ENCODE results near the gene ZP3.
"Not testable (repeated sequence)": the region's sequence is repeated elsewhere in the genome, so short reads cannot be mapped to it uniquely, and the experiment has no call there.

The ZP3 gene

DNA sequence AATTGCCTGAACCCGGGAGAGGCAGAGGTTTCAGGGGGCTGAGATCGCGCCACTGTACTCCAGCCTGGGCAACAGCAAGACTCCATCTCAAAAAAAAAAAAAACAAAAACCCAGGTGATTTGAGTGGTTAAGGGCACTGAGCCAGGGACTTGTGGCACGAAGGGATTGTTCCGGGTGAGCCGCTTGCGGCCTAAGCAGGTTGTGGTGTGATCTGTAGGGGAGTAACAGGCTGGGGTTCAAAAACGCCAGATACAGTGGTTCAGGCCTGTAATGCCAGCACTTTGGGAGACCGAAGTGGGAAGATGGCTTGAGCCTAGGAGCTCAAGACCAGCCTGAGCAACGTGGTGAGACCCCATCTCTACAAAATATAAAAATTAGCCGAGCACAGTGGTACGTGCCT is 19.1 kb downstream of the ZP3 start:
- peak; percentile 5 for DNase-seq

DNA sequence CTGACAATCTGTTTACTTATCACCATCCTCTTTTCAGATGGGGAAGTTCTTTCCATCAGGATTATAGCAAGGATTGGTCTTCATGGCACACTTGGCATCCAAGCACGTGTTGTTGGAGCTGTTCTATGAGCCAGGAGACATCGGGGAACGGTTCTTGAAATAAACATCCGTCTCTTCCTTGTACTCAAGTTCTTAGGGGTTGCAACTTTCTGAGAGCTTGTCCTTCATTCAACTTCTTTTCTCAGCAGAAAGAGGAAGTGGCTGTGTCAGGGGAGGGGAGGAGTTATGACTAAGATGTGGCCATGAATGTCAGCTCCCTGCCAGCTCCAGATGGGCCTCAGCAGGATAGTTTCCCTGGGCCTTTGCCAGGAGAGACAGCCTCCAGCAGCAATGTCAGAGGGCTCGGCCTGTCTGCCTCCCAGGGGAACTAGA is 20.8 kb downstream of the ZP3 start:
- not testable (repeated sequence) for DNase-seq

DNA sequence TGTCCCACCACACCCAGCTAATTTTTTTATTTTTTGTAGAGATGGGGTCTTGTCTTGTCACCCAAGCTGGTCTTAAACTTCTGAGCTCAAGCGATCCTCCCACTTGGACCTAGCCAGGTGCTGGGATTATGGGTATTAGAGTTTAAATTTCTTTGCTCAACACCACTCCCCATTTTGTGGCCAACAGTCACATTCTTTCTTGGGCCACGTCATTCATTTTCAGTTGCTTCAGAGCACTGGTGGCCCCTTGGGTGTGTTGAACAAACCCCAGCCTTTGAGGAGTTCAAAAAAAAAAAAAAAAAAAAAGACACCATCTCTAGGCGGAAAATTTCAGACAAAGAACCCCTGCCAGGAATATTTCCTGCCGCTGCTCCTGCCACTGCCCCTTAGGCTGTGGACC is 32.3 kb downstream of the ZP3 start:
- not testable (repeated sequence) for DNase-seq

DNA sequence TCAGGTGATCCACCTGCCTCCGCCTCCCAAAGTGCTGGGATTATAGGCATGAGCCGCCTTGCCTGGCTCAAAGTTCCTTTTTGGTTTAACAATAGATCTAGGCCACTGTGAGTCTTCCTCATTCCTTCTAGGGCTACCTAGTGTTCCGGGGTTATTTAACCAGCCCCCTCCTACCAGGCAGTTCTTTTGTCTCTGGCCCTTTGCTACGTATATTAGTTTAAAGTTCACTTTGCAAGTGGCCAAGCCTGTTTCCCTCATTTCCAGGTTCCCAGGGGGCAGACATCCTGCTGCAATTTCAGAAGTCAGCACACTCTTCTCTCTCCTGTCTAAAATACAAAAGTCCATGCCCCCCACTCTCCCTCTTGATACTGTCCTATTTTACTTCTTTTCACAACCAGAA is 33.8 kb downstream of the ZP3 start:
- DNase-seq, result not testable (repeated sequence)

DNA sequence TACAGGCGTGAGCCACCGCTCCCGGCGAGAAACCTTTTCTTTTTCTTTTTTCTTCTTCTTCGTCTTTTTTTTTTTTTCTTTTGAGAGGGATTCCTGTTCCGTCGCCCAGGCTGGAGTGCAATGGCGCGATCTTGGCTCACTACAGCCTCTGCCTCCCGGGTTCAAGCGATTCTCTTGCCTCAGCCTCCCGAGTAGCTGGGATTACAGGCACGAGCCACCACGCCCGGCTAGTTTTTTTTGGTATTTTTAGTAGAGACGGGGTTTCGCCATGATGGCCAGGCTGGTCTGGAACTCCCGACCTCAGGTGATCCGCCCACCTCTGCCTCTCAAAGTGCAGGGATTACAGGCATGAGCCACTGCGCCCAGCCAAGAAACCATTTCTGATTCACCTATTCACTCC is 36.0 kb downstream of the ZP3 start:
- not testable (repeated sequence) for DNase-seq

DNA sequence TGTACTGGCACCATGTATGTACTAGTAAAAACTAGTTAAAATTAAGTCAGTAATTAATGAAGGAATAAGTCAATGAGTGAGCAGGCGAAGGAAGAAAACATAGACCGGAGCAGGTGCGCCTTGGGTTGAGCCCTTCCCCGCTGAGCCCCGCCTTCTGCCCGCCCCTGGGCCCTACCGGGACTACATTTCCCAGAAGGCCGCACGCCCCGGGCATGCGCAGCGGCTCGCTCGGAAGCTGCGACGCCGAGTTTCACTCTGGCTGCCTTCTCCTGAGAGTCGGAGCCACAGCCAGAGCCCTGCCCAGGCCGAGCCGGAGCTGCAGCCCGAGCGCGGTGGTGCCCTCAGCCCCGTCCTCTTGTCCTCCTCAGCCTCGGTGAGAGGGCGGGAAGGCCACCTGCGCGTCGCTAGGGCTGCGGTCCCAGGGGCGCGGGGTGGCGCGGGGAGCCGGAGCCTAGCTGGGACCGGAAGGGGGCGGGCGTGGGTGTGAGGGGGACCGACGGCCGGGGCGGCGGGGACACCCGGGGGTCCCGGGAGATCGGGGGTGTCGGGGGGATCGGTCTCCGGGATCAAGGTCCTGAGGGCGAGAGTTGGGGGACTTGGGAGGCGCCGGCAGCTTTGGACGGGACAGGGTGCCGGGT is 36.8 kb downstream of the ZP3 start, which contains the start of gene DTX2:
Gene DTX2, plus strand, starts transcription at position 246 of the 638 bp plus-strand sequence. CDS start 18,801 bp downstream, outside the sequence.
- DNase-seq, result not testable (repeated sequence)

DNA sequence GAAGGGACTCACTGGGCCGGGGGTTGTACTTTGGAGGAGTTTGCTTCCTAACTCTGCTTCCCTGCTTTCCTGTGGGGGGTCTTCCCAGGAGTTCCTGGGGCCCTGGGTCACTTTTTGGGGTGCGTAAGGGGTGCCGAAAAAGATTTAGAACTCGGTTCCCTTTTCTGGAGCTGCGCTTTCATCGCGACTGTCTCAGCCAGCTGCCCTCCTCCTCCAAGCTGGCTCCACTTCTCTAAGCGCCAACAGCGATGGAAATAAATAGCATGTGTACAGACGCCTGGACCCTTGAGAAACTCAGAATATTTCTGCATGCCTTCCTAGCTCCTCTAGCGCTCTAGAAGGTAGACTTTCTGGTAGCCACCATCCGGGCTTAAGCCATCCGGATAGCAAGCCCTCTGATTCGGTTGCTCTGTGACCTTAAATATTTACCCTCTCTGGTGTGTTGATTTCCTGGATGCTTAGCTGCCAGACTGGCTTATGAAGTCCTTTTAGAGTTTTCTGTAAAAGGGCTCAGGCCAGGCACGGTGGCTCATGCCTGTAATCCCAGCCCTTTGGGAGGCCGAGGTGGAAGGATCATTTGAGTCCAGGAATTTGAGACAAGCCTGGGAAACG is 37.6 kb downstream of the ZP3 start:
- DNase-seq, result not testable (repeated sequence)

DNA sequence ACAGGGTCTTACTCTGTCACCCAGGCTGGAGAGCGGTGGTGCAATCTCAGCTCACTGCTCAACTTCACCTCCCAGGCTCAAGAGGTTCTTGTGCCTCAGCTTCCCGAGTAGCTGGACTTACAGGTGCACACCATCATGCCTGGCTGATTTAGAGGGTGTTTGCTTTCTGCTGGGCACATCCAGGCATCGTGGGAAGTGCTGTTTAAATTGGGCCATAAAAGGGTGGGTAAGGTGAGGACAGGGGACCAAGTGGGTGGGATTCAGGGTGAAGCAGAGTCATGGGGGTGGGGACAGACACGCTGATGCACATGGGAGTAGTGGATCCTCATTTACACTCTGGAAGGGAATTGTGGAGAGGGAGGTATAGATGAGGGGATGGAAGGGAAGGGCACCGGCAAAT is 40.2 kb downstream of the ZP3 start:
- DNase-seq, result not testable (repeated sequence)

DNA sequence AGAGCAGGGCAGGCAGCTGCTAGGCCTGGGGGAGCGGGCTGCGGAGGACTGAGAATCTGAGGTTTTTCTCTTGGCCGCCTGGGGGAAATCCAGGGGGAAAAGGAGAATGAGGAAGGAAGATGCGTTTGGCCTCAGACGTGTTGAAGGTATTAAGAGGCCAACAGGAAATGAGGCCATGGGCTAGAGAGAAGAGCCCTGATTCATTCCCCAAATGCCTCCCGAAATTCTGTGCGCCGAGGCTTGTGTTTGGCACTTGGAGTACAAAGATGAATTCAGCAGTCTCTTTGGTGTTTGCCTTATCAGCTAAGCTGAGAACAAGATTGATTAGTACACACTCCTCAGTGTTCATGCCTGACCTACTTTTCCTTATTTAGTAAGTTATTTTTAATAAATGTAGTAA is 41.2 kb downstream of the ZP3 start:
- DNase-seq, result not testable (repeated sequence)

DNA sequence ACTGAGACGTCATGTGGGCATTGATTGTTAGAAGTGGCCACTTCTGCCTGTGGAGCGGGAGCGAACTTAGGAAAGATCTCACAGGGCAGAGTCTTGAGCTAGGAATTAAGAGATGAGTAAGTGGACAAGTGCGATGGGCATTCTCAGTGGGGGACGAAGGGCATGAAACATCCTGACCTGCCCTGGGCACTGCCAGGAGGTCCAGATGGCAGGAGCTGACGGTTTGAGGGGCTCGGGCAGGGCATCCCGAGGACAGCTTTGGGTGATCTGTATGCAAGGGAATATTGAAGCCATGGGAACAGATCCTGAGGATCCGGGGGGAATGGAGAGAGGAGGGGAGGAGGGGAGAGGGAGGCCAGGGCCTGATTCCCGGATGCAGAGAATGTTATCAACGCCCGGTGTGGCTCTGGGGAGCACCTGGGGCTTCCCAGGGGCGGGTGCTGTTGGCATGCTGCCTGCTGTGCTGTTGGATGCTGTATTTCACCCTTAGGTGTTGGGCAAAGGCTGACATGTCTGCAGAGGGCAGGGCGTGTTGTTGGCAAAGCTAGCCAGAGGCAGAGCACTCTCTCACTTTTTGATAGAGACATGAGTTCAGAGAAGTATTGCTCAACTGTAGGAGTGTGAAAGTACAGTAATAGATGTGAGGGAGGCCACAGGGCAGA is 43.1 kb downstream of the ZP3 start:
- DNase-seq, result peak; percentile 46

DNA sequence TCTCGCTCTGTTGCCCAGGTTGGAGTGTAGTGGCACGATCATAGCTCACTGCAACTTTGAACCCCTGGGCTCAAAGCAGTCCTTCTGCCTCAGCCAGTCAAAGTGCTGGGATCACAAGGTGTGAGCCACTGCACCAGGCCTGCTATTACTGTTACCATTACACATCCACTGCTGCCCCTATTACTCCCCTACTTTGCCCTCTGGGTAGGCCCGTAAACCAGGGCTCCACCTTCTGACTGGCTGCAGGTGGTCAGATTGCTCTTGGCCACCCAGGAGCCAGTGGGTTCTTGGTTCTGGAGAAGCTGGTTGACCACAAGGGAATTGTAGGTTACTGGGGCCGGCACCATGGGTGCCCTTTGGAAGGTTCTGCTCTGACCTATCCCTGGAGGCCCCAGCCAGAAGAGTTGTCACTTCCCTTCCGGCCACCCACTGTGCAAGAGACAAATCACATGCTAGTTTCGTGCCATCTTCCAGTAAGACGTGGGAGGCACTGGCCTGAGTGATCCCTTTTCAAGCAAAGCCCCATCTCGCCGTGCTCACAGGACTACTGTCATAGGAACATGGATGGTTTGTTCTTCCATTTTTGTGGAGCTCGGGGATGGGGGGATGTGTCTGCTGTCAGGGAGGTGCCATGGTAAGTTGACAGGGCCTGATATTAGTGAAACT is 46.9 kb downstream of the ZP3 start:
- DNase-seq, result not testable (repeated sequence)

DNA sequence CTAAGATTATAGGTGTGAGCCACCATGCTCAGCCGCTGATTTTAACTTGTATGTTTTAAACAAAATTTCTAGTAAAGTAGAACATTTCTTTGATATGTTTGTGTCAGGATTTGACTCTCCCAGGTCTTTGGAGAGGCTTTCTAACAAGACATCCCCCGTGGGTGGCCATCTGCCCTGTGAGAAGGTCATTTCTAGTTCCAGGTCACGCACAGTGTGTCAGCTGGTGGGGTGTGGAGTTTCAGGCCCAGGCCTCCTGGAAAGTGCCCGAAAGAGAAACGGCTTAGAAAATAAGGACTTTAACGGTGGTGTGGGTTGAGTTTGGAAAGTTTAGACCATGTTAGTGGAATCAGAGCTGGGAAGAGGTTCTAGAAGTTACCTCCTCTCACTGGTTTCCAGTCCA is 48.3 kb downstream of the ZP3 start:
- not testable (repeated sequence) for DNase-seq

DNA sequence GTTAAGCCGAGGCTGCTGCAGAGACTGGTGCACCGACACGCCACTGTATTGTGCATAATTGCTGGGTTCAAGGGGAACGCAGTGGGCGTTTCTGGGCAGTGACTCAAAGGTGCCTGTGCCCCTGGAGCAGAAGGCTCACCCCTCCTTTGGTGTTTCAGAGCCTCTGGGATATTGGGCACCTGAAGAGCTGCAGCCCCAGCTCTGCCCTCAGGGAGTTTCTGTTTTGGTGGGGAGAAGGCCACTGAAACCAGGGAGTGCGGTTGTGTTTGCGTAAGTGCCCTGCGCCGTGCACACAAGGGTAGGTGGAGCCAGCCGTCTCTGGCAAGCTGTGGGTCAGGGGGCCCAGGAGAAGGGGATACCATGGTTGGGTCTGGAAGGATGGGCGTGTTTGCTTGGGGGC is 51.5 kb downstream of the ZP3 start:
- DNase-seq, result not testable (repeated sequence)

DNA sequence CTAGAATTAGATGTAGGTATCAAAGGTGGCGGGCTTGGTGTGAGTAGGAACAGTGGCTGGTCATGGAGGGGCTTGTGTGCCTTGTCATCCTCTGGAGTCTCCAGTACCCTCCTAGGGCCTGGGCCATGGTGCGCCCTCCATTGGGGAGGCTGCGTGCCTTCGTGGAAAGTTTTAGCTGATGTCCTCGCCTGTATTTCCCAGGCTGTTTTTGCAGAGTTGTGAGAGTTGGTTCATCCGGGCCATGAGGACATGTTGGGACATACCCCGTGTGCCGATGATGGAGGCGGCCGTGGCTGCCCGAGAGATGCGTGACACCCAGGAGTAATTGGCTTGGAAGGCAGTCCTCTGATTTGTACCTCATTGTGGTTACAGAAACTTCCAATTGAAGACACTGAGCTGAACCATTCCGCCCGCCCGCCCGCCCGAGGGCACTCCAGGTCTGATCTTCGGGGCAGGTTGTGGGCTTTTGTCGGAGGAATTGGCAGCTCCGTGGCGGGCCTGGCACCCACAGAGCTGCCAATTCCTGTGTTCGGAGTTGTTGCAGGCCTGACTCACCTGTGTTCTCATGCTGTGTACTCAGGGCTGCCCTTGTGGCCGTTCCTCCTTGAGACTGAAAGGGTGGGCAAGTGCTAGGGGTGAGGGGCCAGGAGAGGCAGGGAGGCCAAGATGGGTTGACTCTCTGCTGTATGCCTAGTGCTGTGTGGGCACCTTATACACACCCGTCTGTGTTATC is 52.2 kb downstream of the ZP3 start:
- DNase-seq, result not testable (repeated sequence)

DNA sequence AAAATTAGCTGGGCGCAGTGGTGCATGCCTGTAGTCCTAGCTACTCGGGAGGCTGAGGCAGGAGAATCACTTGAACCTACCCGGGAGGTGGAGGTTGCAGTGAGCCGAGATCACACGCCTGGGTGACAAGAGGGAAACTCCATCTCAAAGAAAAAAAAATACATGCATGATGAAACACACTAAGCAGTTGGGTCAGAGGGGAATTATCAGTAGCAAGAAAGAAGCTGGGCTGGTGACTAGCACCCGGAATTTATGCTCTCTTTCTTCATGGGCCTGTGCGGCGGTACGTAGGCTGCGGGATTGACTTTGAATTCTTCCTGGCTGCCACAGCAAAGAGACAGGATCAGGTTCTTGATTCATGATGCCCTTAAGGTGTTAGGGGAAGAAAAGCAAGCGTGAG is 54.9 kb downstream of the ZP3 start:
- not testable (repeated sequence) for DNase-seq

DNA sequence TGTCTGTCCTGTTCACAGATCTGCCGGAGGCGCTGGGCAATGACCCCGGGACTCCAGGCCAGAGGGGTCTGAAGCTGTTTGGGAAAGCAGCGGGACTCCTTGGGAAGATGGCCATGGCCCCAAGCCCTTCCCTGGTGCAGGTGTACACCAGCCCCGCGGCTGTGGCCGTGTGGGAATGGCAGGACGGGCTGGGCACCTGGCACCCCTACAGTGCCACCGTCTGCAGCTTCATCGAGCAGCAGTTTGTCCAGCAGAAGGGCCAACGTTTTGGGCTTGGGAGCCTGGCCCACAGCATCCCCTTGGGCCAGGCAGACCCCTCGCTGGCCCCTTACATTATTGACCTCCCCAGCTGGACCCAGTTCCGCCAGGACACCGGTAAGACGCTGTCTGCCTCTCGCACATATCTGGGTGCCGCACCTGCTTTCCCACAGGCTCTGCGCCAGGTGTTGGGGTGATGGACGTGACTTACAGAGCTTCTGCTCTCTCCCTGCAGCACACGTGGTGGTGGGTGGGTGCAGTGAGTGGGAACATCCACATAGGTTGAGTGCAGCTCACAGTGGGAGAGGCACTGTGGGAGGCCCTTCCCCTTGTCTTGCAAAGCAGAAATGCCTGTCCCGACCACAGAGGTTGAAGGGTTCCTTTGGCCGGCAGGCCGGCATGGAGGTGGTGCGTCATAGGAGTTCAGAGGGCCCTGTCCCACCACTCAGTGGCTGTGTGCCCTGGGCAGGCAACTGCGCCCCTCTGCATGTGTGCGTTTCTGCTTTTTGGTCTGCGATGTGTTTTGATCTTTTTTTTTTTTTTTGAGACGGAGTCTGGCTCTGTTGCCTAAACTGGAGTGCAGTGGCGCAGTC is 55.9 kb downstream of the ZP3 start:
- DNase-seq, result not testable (repeated sequence)

DNA sequence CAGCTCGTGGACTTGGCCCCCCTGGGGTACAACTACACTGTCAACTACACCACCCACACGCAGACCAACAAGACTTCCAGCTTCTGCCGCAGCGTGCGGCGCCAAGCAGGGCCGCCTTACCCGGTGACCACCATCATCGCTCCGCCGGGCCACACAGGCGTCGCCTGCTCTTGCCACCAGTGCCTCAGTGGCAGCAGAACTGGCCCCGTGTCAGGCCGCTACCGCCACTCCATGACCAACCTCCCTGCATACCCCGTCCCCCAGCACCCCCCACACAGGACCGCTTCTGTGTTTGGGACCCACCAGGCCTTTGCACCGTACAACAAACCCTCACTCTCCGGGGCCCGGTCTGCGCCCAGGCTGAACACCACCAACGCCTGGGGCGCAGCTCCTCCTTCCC is 57.9 kb downstream of the ZP3 start:
- not testable (repeated sequence) for DNase-seq

DNA sequence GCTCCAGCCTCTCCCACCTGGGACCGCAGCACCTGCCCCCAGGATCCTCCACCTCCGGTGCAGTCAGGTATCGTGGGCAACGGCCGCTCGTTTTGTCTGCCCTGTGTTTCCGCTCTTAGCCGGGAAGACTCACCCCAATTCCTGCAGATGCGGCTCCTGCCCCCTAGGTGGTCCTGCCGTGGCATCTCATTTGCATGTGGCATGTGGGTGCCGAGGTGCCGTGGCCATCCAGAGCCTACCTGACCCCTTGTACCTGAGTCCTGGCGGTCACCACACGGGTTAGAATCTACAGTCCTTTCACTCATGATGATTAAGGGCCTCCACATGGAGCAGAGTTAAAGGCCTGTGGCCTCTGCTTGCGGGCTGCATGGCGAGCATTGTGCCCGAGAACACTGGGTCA is 58.3 kb downstream of the ZP3 start:
- DNase-seq, result not testable (repeated sequence)

DNA sequence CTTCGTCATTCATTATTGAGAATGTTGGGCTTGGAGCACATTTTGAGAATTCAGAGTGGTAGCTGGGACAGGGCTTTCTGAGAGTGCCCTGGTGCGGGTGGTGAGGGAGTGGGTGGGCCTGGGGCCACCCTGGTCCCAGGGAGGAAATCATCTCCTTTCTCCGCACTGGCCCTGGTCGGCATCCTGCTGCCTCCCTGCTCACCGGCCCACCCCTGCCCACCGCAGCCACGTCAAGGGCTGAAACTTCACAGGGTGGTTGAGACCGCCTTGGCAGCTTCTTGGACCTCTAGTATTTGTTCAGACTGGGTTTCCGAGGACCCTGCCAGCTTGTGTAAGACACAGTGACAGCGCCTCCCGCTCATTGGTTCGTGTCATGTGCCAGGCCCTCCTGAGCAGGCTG is 59.7 kb downstream of the ZP3 start:
- DNase-seq, result not testable (repeated sequence)

DNA sequence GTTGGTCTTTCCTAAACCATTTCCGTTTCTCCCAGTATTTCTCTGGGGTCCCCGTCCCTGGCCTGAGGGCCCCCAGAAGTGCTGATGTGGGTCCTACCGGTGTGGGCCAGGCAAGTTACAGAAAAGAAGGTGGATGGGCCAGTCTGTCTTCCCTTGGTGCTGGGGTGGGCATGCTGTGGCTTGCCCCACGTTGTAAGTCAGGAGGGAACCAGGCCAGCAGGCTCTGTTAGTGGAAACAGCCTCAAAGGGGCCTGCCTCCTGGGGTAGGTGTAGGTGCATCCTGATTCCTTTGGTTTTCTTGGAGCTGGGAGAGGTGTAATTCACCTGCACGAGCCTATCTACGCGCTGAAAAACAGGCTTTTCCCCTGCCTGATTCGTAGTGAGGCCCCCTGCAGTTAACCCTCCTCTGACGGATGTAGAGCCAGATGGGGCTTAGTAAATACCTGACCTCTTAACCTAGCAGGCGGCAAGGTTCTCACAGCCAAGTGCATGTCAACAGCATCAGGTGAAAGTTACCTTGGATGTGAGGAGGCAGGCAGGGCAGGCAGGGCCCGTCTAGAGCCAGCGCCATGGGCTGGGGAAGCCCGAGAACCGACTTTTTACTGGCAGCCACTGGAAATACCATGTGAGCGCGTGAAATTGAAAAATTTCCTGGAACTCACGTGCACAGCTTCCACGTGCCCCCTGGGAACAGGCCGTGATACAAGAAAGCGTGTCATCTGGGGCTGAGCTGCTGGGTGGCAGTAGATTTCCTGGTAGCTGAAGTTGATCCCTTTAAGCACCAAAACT is 61.3 kb downstream of the ZP3 start:
- DNase-seq, result not testable (repeated sequence)

DNA sequence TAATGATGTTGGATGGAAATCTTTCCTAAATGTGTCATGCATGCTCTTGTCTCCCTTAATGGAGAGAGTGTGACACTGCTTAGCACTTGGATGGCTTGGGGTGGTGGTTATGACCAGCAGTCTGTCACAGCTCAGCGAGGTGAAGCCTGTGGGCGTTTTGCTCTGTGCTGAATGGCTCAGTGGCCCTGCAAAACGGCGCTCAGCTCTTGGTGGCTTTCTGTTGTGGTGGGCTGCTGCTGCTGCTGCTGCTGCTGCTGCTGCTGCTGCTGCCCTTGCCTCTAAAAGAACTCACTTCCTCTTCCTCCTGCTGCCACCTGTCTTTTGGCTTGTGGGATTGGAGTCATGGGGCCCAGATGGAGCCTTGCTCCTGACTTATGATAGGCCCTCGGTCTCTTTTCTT is 61.9 kb downstream of the ZP3 start:
- not testable (repeated sequence) for DNase-seq
